ENCODE measurements around the gene ZW10.

DNA sequence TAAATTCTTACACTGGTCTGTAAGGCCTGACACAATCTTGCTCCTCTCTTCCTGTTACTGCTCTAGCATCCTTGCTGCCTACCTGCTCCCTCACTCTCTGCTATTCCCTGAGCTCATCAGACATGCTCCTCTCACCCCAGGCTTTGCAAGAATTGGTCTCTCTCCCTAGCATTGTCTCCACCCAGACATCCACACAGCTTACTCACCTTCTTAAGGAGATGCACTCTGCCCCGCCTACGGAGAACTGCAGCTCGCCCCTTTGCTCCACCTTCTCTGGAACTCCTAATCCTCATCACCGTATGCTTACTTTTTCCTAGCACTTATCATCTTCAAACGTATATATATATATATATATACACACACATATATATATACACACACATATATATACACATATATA, 44.0 kb downstream of the ZW10 start:
- TF ChIP-seq, protein P1, sequence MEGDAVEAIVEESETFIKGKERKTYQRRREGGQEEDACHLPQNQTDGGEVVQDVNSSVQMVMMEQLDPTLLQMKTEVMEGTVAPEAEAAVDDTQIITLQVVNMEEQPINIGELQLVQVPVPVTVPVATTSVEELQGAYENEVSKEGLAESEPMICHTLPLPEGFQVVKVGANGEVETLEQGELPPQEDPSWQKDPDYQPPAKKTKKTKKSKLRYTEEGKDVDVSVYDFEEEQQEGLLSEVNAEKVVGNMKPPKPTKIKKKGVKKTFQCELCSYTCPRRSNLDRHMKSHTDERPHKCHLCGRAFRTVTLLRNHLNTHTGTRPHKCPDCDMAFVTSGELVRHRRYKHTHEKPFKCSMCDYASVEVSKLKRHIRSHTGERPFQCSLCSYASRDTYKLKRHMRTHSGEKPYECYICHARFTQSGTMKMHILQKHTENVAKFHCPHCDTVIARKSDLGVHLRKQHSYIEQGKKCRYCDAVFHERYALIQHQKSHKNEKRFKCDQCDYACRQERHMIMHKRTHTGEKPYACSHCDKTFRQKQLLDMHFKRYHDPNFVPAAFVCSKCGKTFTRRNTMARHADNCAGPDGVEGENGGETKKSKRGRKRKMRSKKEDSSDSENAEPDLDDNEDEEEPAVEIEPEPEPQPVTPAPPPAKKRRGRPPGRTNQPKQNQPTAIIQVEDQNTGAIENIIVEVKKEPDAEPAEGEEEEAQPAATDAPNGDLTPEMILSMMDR (conservative IDR thresholded peaks at IDR 0.05; ENCODE audit: low read depth in 2 of 2), result no peak
- TF ChIP-seq POLR2AphosphoS5 (IDR thresholded peaks at IDR 0.05; ENCODE audit: low read depth) (no peak), CREB1 (CRISPR knock-in tag; IDR thresholded peaks at IDR 0.05; ENCODE audit: low read depth) (no peak), JUNB (IDR thresholded peaks at IDR 0.05; ENCODE audit: unreplicated experiment) (no peak), EZH2phosphoT487 (IDR thresholded peaks at IDR 0.05; ENCODE audit: unreplicated experiment) (no peak), NANOG (IDR thresholded peaks at IDR 0.05; ENCODE audit: borderline replicate concordance) (no peak), EZH2 (IDR thresholded peaks at IDR 0.05; ENCODE audit: low read depth, unreplicated experiment) (no peak)
- TF ChIP-seq, protein P2, sequence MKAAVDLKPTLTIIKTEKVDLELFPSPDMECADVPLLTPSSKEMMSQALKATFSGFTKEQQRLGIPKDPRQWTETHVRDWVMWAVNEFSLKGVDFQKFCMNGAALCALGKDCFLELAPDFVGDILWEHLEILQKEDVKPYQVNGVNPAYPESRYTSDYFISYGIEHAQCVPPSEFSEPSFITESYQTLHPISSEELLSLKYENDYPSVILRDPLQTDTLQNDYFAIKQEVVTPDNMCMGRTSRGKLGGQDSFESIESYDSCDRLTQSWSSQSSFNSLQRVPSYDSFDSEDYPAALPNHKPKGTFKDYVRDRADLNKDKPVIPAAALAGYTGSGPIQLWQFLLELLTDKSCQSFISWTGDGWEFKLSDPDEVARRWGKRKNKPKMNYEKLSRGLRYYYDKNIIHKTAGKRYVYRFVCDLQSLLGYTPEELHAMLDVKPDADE (IDR thresholded peaks at IDR 0.05), result no peak
- TF ChIP-seq, protein P3, sequence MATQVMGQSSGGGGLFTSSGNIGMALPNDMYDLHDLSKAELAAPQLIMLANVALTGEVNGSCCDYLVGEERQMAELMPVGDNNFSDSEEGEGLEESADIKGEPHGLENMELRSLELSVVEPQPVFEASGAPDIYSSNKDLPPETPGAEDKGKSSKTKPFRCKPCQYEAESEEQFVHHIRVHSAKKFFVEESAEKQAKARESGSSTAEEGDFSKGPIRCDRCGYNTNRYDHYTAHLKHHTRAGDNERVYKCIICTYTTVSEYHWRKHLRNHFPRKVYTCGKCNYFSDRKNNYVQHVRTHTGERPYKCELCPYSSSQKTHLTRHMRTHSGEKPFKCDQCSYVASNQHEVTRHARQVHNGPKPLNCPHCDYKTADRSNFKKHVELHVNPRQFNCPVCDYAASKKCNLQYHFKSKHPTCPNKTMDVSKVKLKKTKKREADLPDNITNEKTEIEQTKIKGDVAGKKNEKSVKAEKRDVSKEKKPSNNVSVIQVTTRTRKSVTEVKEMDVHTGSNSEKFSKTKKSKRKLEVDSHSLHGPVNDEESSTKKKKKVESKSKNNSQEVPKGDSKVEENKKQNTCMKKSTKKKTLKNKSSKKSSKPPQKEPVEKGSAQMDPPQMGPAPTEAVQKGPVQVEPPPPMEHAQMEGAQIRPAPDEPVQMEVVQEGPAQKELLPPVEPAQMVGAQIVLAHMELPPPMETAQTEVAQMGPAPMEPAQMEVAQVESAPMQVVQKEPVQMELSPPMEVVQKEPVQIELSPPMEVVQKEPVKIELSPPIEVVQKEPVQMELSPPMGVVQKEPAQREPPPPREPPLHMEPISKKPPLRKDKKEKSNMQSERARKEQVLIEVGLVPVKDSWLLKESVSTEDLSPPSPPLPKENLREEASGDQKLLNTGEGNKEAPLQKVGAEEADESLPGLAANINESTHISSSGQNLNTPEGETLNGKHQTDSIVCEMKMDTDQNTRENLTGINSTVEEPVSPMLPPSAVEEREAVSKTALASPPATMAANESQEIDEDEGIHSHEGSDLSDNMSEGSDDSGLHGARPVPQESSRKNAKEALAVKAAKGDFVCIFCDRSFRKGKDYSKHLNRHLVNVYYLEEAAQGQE (IDR thresholded peaks at IDR 0.05; ENCODE audit: unreplicated experiment), result no peak
- TF ChIP-seq, protein P4, sequence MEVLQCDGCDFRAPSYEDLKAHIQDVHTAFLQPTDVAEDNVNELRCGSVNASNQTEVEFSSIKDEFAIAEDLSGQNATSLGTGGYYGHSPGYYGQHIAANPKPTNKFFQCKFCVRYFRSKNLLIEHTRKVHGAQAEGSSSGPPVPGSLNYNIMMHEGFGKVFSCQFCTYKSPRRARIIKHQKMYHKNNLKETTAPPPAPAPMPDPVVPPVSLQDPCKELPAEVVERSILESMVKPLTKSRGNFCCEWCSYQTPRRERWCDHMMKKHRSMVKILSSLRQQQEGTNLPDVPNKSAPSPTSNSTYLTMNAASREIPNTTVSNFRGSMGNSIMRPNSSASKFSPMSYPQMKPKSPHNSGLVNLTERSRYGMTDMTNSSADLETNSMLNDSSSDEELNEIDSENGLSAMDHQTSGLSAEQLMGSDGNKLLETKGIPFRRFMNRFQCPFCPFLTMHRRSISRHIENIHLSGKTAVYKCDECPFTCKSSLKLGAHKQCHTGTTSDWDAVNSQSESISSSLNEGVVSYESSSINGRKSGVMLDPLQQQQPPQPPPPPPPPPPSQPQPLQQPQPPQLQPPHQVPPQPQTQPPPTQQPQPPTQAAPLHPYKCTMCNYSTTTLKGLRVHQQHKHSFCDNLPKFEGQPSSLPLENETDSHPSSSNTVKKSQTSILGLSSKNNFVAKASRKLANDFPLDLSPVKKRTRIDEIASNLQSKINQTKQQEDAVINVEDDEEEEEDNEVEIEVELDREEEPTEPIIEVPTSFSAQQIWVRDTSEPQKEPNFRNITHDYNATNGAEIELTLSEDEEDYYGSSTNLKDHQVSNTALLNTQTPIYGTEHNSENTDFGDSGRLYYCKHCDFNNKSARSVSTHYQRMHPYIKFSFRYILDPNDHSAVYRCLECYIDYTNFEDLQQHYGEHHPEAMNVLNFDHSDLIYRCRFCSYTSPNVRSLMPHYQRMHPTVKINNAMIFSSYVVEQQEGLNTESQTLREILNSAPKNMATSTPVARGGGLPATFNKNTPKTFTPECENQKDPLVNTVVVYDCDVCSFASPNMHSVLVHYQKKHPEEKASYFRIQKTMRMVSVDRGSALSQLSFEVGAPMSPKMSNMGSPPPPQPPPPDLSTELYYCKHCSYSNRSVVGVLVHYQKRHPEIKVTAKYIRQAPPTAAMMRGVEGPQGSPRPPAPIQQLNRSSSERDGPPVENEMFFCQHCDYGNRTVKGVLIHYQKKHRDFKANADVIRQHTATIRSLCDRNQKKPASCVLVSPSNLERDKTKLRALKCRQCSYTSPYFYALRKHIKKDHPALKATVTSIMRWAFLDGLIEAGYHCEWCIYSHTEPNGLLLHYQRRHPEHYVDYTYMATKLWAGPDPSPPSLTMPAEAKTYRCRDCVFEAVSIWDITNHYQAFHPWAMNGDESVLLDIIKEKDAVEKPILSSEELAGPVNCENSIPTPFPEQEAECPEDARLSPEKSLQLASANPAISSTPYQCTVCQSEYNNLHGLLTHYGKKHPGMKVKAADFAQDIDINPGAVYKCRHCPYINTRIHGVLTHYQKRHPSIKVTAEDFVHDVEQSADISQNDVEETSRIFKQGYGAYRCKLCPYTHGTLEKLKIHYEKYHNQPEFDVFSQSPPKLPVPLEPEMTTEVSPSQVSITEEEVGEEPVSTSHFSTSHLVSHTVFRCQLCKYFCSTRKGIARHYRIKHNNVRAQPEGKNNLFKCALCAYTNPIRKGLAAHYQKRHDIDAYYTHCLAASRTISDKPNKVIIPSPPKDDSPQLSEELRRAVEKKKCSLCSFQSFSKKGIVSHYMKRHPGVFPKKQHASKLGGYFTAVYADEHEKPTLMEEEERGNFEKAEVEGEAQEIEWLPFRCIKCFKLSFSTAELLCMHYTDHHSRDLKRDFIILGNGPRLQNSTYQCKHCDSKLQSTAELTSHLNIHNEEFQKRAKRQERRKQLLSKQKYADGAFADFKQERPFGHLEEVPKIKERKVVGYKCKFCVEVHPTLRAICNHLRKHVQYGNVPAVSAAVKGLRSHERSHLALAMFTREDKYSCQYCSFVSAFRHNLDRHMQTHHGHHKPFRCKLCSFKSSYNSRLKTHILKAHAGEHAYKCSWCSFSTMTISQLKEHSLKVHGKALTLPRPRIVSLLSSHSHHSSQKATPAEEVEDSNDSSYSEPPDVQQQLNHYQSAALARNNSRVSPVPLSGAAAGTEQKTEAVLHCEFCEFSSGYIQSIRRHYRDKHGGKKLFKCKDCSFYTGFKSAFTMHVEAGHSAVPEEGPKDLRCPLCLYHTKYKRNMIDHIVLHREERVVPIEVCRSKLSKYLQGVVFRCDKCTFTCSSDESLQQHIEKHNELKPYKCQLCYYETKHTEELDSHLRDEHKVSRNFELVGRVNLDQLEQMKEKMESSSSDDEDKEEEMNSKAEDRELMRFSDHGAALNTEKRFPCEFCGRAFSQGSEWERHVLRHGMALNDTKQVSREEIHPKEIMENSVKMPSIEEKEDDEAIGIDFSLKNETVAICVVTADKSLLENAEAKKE (CRISPR knock-in tag; IDR thresholded peaks at IDR 0.05), result no peak
